ENCODE results near the gene YJU2. TPM values are rescaled to one million over a fixed set of nuclear protein-coding genes. Genes with fewer than 3 reads are reported as not detected.

The YJU2 gene
- total and polyA plus RNA-seq, 8 donors, result 9.8 to 32.0 (median 12.6) TPM

- H3K9me3 ChIP-seq, result no peaks in the 10 kb centered on the region
- H3K4me3 ChIP-seq, result no peak overlapping the region
- no peaks in the 10 kb centered on the region for H3K27me3 ChIP-seq
- peak in 1 of 4 donors; percentile 13 for ATAC-seq
- no peaks in the 10 kb centered on the region for H3K4me1 ChIP-seq
- H3K36me3 ChIP-seq, result peaks cover 4 to 93% (median 55%) of the 10 kb centered on the region in 3 donors
- no peak overlapping the region for H3K27ac ChIP-seq
- intact Hi-C loops (cut with DNase I), result no loop called here
- WGBS, 2 donors, result 95 to 96% methylated on average over 28 of the region's 28 CpGs
- DNase-seq, result peak in 1 of 6 donors; percentile 67
- FAIRE-seq, result no peak
- no peak for TF ChIP-seq CTCF (IDR thresholded peaks at IDR 0.05)
These were observed 11.3 kb downstream of the YJU2 start for GRCh38 chr19:4258181-4258580.

GRCh38 chr19:4260613-4261191 is 13.8 kb downstream of the YJU2 start:
- Histone ChIP-seq H3K27me3 (no peaks in the 10 kb centered on the region), H3K4me1 (no peaks in the 10 kb centered on the region), H3K9me3 (no peaks in the 10 kb centered on the region), H3K4me3 (no peak overlapping the region), H3K36me3 (peaks cover 0 to 83% (median 46%) of the 10 kb centered on the region in 3 donors), H3K27ac (no peak overlapping the region)
- TF ChIP-seq CTCF (IDR thresholded peaks at IDR 0.05), result no peak
- no peak for FAIRE-seq
- peak in 1 of 4 donors; percentile 42 for ATAC-seq
- intact Hi-C loops (cut with DNase I), result loop anchor here in 1 of 3 donors (10.0 kb wide), 1 partner anchor 94 kb away; no protein-coding TSS in a partner anchor
- DNase-seq, result no peak
- 92 to 99% methylated on average over 11 of the region's 11 CpGs for WGBS, 2 donors

GRCh38 chr19:4264812-4265211 is 17.9 kb downstream of the YJU2 start:
- H3K4me1 ChIP-seq, result no peaks in the 10 kb centered on the region
- intact Hi-C loops (cut with DNase I), result loop anchor here in 2 of 3 donors (5.0 to 10.0 kb wide), 2 partner anchors 87 to 90 kb away; no protein-coding TSS in a partner anchor
- 74 to 79% methylated on average over 4 of the region's 4 CpGs for WGBS, 2 donors
- H3K9me3 ChIP-seq, result no peaks in the 10 kb centered on the region
- H3K27ac ChIP-seq, result no peak overlapping the region
- TF ChIP-seq CTCF (IDR thresholded peaks at IDR 0.05), result no peak
- no peaks in the 10 kb centered on the region for H3K27me3 ChIP-seq
- DNase-seq (no peak), ATAC-seq (no peak), FAIRE-seq (no peak)
- peaks cover 0 to 68% (median 18%) of the 10 kb centered on the region in 3 donors for H3K36me3 ChIP-seq
- no peak overlapping the region for H3K4me3 ChIP-seq

GRCh38 chr19:4266253-4267000 is 19.5 kb downstream of the YJU2 start:
- no peaks in the 10 kb centered on the region for H3K4me1 ChIP-seq
- 93 to 94% methylated on average over 18 of the region's 18 CpGs for WGBS, 2 donors
- H3K36me3 ChIP-seq, result peaks cover 0 to 52% (median 7%) of the 10 kb centered on the region in 3 donors
- no peaks in the 10 kb centered on the region for H3K27me3 ChIP-seq
- H3K4me3 ChIP-seq, result no peak overlapping the region
- DNase-seq, result no peak
- H3K9me3 ChIP-seq, result no peaks in the 10 kb centered on the region
- no peak for FAIRE-seq
- no peak for TF ChIP-seq CTCF (IDR thresholded peaks at IDR 0.05)
- no peak for ATAC-seq
- H3K27ac ChIP-seq, result no peak overlapping the region
- intact Hi-C loops (cut with DNase I), result loop anchor here in 2 of 3 donors (5.0 to 10.0 kb wide), 2 partner anchors 86 to 88 kb away; no protein-coding TSS in a partner anchor

All from pancreas (tissue), 10 donors.